Measurements from ENCODE around the gene FEM1C.

DNA sequence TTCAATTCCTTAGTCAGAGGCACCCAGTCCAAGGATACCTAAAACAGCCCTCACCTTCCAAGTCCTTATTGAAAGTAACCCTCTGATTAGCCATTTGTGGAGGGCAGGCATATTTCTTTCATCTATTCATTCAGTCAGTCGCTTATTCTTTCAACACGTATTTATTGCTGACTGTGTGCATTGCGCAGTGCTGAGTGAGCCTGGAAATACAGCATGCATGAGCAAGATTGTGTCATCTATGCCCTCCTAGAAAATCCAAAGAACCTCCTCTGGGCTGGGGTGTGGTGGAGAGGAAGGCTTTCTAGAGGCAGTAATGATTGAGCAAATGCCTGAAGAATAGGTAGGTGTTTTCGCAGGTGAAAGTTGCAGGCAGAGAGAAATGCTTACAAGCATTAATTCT is 8.5 kb upstream of the FEM1C start:
- TF ChIP-seq POLR2AphosphoS5 (IDR thresholded peaks at IDR 0.05; ENCODE audit: borderline replicate concordance, low read depth, low read length) (no peak), EZH2 (IDR thresholded peaks at IDR 0.05) (no peak), FOXP2 (optimal IDR thresholded peaks at IDR 0.05; ENCODE audit: control extremely low read depth, extremely low read length, insufficient read depth) (no peak)

All from SK-N-MC (cell line).